ENCODE results near the gene ERGIC1. TPM values are rescaled to one million over a fixed set of nuclear protein-coding genes. Genes with fewer than 3 reads are reported as not detected.

Gene ERGIC1
- total and polyA plus RNA-seq, 2 of the 8 experiments (the other 6 are each of a cell fraction or from before 2014, with no cell fraction given), result 95.3 to 106 TPM

DNA sequence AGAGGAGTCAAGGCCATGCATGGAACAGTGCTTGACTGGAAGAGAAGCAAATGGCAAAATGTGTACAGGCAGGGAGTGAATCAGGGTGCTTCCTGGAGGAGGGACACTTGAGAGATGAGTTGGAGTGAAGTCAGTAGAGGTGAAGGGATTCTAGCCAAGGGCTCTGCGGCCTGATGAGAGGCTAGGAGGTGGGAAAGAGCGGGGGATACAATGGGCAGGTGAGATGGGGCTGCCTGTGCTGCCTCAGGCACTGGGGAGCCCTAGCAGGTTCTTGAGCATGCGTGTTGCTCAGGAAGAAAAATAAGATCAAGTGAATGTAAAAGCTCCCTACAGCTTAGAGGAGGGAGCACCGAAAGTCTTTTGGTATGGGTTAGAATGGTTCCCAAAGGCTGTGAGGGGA is 22.3 kb downstream of the ERGIC1 start:
- H3K79me1 ChIP-seq (ENCODE audit: low read depth, low read length), result peaks cover 61% of the 10 kb centered on the region
- DNase-seq (ENCODE audit: low read depth in 1 of 2, low spot score in 2 of 2) (no peak), FAIRE-seq (no peak)
- H3K4me3 ChIP-seq (ENCODE audit: extremely low read depth in 1 of 4, insufficient read depth in 2 of 4, low read depth in 3 of 4, low read length in 4 of 4), result no peak overlapping the region
- H2BK5ac ChIP-seq (ENCODE audit: low read depth, low read length), result 0 out of 2 replicates have a peak overlapping the region, but pooled peaks have one; percentile 39
- H4K8ac ChIP-seq (ENCODE audit: extremely low read depth, insufficient read depth, low read length), result no peak overlapping the region
- no peak overlapping the region for H2BK20ac ChIP-seq (ENCODE audit: low read length)
- no peaks in the 10 kb centered on the region; the same call in 1 of the 2 replicates for H3K23me2 ChIP-seq (ENCODE audit: low read depth, low read length)
- H3K56ac ChIP-seq (replicated peaks; ENCODE audit: insufficient read length, low read depth, low read length), result no peak overlapping the region
- TF ChIP-seq ATF2 (IDR thresholded peaks at IDR 0.05; ENCODE audit: low read length) (no peak), KDM1A (IDR thresholded peaks at IDR 0.05; ENCODE audit: borderline replicate concordance, low read length) (no peak), MAFK (IDR thresholded peaks at IDR 0.05; ENCODE audit: low read depth, low read length) (no peak), POLR2A (IDR thresholded peaks at IDR 0.05; ENCODE audit: control extremely low read depth in 1 of 2, low read depth in 2 of 2, low read length in 2 of 2) (no peak), CHD2 (IDR thresholded peaks at IDR 0.05; ENCODE audit: low read length) (no peak), POLR2AphosphoS5 (IDR thresholded peaks at IDR 0.05; ENCODE audit: low read depth, low read length) (no peak)
- H3K27me3 ChIP-seq (replicated peaks in 1 of 4; ENCODE audit: control insufficient read depth in 3 of 4, extremely low read depth in 1 of 4, insufficient read depth in 3 of 4, low read length in 3 of 4), result no peaks in the 10 kb centered on the region
- no peak overlapping the region for H3K4ac ChIP-seq (replicated peaks; ENCODE audit: insufficient read length, low read depth, low read length)
- WGBS, 2 experiments (ENCODE audit: extremely low coverage in 1 of 2, insufficient coverage in 1 of 2, insufficient read length in 1 of 2, insufficient replicate concordance in 2 of 2, low coverage in 1 of 2, low lambda C conversion rate in 2 of 2, missing lambda C conversion rate in 1 of 2), result 81% methylated on average over 4 of the region's 4 CpGs; no CpG with 5 or more reads in 1 of the 2 experiments
- H3K36me3 ChIP-seq (ENCODE audit: control insufficient read depth in 2 of 4, insufficient read depth in 4 of 4, low read length in 3 of 4), result no peaks in the 10 kb centered on the region; a peak in 1 of 8 replicates
- H4K5ac ChIP-seq (ENCODE audit: insufficient read length, low read depth, low read length), result no peak overlapping the region
- no peak overlapping the region for H3K27ac ChIP-seq (ENCODE audit: low read depth, low read length)
- peaks cover 28 to 40% of the 10 kb centered on the region in 2 experiments for H4K20me1 ChIP-seq (replicated peaks in 1 of 2; ENCODE audit: control insufficient read depth in 1 of 2, insufficient read depth in 2 of 2, low read length in 2 of 2)
- H3K4me1 ChIP-seq (replicated peaks in 1 of 4; ENCODE audit: control insufficient read depth in 3 of 4, insufficient read depth in 4 of 4, low read length in 3 of 4), result peaks cover 0 to 6% (median 0%) of the 10 kb centered on the region in 4 experiments; a peak in 4 of 7 replicates
- no peak overlapping the region for H2BK120ac ChIP-seq (replicated peaks; ENCODE audit: low read depth, low read length)
- no peak overlapping the region for H2BK12ac ChIP-seq (ENCODE audit: low read depth, low read length)
- H3K18ac ChIP-seq (ENCODE audit: extremely low read depth, low read length), result no peak overlapping the region
- H3K79me2 ChIP-seq (ENCODE audit: control insufficient read depth in 1 of 2, insufficient read depth in 2 of 2, low read length in 2 of 2), result peaks cover 2 to 84% of the 10 kb centered on the region in 2 experiments; a peak in 2 of 4 replicates
- ChIA-PET CTCF (ENCODE audit: partially characterized antibody) (no interaction called here), POLR2A (ENCODE audit: partially characterized antibody) (interaction anchor here (1.2 kb wide), 2 partner anchors 8 to 86 kb away, joined by 3 to 4 read pairs; no protein-coding TSS in a partner anchor)
- H3K9ac ChIP-seq (replicated peaks in 1 of 4; ENCODE audit: extremely low read depth in 1 of 4, low read depth in 3 of 4, low read length in 3 of 4), result no peak overlapping the region
- H3K9me3 ChIP-seq (ENCODE audit: insufficient read depth in 2 of 2, low read depth in 1 of 2, low read length in 1 of 2), result no peaks in the 10 kb centered on the region
- H3K14ac ChIP-seq (ENCODE audit: insufficient read length), result no peak overlapping the region
- H3K4me2 ChIP-seq (ENCODE audit: insufficient read depth in 1 of 2, low read depth in 2 of 2, low read length in 2 of 2), result no peak overlapping the region
- no peak overlapping the region for H2AFZ ChIP-seq (ENCODE audit: low read length)
- H3K23ac ChIP-seq (ENCODE audit: insufficient read length), result no peak overlapping the region
- H4K91ac ChIP-seq (replicated peaks; ENCODE audit: insufficient read length, low read length), result no peak overlapping the region
- H2BK15ac ChIP-seq (ENCODE audit: low read length), result no peak overlapping the region
- H2AK5ac ChIP-seq (ENCODE audit: low read depth, low read length), result no peak overlapping the region
